ENCODE measurements around the gene PPARG.
"Not testable (repeated sequence)": the region's sequence is repeated elsewhere in the genome, so short reads cannot be mapped to it uniquely, and the experiment has no call there.

PPARG gene

GRCh38 chr3:12446298-12446697 lies 157.4 kb downstream of the PPARG start:
- in situ Hi-C loops (cut with MboI; ENCODE audit: low pct_unique_long_range_greater_than_20kb, low sequenced_read_pairs, unreplicated experiment): no loop called here
- no peak for TF ChIP-seq CTCF (IDR thresholded peaks at IDR 0.05; ENCODE audit: extremely low read depth, insufficient read depth, missing control alignments)
- DNase-seq (ENCODE audit: low spot score): no peak

- TF ChIP-seq CTCF (IDR thresholded peaks at IDR 0.05; ENCODE audit: extremely low read depth, insufficient read depth, missing control alignments): no peak
- no peak for DNase-seq (ENCODE audit: low spot score)
- in situ Hi-C loops (cut with MboI; ENCODE audit: low pct_unique_long_range_greater_than_20kb, low sequenced_read_pairs, unreplicated experiment): no loop called here
Measured at GRCh38 chr3:12447075-12447474, 158.2 kb downstream of the PPARG start.

- DNase-seq (ENCODE audit: low spot score); in situ Hi-C loops (cut with MboI; ENCODE audit: low pct_unique_long_range_greater_than_20kb, low sequenced_read_pairs, unreplicated experiment): not testable (repeated sequence)
Measured at GRCh38 chr3:12448404-12449202, 159.7 kb downstream of the PPARG start.

- no peak for TF ChIP-seq CTCF (IDR thresholded peaks at IDR 0.05; ENCODE audit: extremely low read depth, insufficient read depth, missing control alignments)
- in situ Hi-C loops (cut with MboI; ENCODE audit: low pct_unique_long_range_greater_than_20kb, low sequenced_read_pairs, unreplicated experiment): no loop called here
- DNase-seq (ENCODE audit: low spot score): no peak
Measured at GRCh38 chr3:12449889-12450682, 161.2 kb downstream of the PPARG start.

GRCh38 chr3:12451481-12451880 lies 162.6 kb downstream of the PPARG start:
- in situ Hi-C loops (cut with MboI; ENCODE audit: low pct_unique_long_range_greater_than_20kb, low sequenced_read_pairs, unreplicated experiment): no loop called here
- no peak for TF ChIP-seq CTCF (IDR thresholded peaks at IDR 0.05; ENCODE audit: extremely low read depth, insufficient read depth, missing control alignments)
- DNase-seq (ENCODE audit: low spot score): no peak

- in situ Hi-C loops (cut with MboI; ENCODE audit: low pct_unique_long_range_greater_than_20kb, low sequenced_read_pairs, unreplicated experiment): no loop called here
- TF ChIP-seq CTCF (IDR thresholded peaks at IDR 0.05; ENCODE audit: extremely low read depth, insufficient read depth, missing control alignments): no peak
- DNase-seq (ENCODE audit: low spot score): no peak
Measured at GRCh38 chr3:12451960-12452359, 163.1 kb downstream of the PPARG start.
